Erythroblast (primary cell): ENCODE measurements around the gene SLC24A3.

Experiments used
- DNase-seq, 2 experiments: peaks; one replicate each; lab custom pipeline; 2025; lab: John Stamatoyannopoulos, UW
- GATA1 ChIP-seq: IDR thresholded peaks from 2 replicates; pipeline ENCODE4 v1.6.1; 2011; ENCODE audit warnings: low read depth, mild to moderate bottlenecking, control low read depth, low read length, moderate library complexity
- POLR2A ChIP-seq: IDR thresholded peaks from 2 replicates; pipeline ENCODE4 v1.6.1; 2011; ENCODE audit warnings: mild to moderate bottlenecking, low read length

The SLC24A3 gene

GRCh38 chr20:19271879-19272651 is 59.6 kb downstream of the SLC24A3 start:
- DNase-seq: no peak
- no peak for TF ChIP-seq POLR2A
- no peak for TF ChIP-seq GATA1

- DNase-seq: no peak
- TF ChIP-seq GATA1 (no peak), POLR2A (no peak)
Observed at GRCh38 chr20:19272976-19273654, 60.7 kb downstream of the SLC24A3 start.

- no peak for DNase-seq
- TF ChIP-seq GATA1: no peak
- no peak for TF ChIP-seq POLR2A
Observed at GRCh38 chr20:19274001-19274400, 61.6 kb downstream of the SLC24A3 start.

- TF ChIP-seq GATA1 (no peak), POLR2A (no peak)
- no peak for DNase-seq
Observed at GRCh38 chr20:19274412-19275015, 62.1 kb downstream of the SLC24A3 start.

- no peak for TF ChIP-seq GATA1
- TF ChIP-seq POLR2A: peak; percentile 30
- peak; percentile 73 to 81 for DNase-seq
Observed at GRCh38 chr20:19275038-19275629, 62.7 kb downstream of the SLC24A3 start.

GRCh38 chr20:19275630-19276071 is 63.2 kb downstream of the SLC24A3 start:
- TF ChIP-seq POLR2A (peak; percentile 12), GATA1 (no peak)
- DNase-seq: peak; percentile 73 to 81

GRCh38 chr20:19277381-19277780 is 64.9 kb downstream of the SLC24A3 start:
- no peak for TF ChIP-seq POLR2A
- TF ChIP-seq GATA1: no peak
- no peak for DNase-seq

GRCh38 chr20:19283490-19284025 is 71.1 kb downstream of the SLC24A3 start:
- DNase-seq: no peak
- no peak for TF ChIP-seq POLR2A

GRCh38 chr20:19284400-19285178 is 72.1 kb downstream of the SLC24A3 start:
- no peak for TF ChIP-seq GATA1
- TF ChIP-seq POLR2A: no peak
- DNase-seq: no peak

- TF ChIP-seq POLR2A (no peak), GATA1 (no peak)
Observed at GRCh38 chr20:19285436-19285835, 73.0 kb downstream of the SLC24A3 start.

GRCh38 chr20:19288061-19288460 is 75.6 kb downstream of the SLC24A3 start:
- TF ChIP-seq GATA1 (no peak), POLR2A (no peak)
- DNase-seq: no peak

More at GRCh38 chr20:19285436-19285835, 73.0 kb downstream of the SLC24A3 start:
- DNase-seq: no peak

- no peak for DNase-seq
Observed at GRCh38 chr20:19288636-19289035, 76.2 kb downstream of the SLC24A3 start.

GRCh38 chr20:19289451-19289850 is 77.0 kb downstream of the SLC24A3 start:
- DNase-seq: no peak
- TF ChIP-seq POLR2A (no peak), GATA1 (no peak)

More at GRCh38 chr20:19288636-19289035, 76.2 kb downstream of the SLC24A3 start:
- TF ChIP-seq POLR2A (no peak), GATA1 (no peak)
